NCI-H510A treated with DMSO at 0.1 percent for 48 hours (cell line): Measurements from ENCODE around the gene TRIM17.

Source experiments
- DNase-seq: peaks from one replicate; lab custom pipeline; 2025; lab: John Stamatoyannopoulos, UW

Gene TRIM17

DNA sequence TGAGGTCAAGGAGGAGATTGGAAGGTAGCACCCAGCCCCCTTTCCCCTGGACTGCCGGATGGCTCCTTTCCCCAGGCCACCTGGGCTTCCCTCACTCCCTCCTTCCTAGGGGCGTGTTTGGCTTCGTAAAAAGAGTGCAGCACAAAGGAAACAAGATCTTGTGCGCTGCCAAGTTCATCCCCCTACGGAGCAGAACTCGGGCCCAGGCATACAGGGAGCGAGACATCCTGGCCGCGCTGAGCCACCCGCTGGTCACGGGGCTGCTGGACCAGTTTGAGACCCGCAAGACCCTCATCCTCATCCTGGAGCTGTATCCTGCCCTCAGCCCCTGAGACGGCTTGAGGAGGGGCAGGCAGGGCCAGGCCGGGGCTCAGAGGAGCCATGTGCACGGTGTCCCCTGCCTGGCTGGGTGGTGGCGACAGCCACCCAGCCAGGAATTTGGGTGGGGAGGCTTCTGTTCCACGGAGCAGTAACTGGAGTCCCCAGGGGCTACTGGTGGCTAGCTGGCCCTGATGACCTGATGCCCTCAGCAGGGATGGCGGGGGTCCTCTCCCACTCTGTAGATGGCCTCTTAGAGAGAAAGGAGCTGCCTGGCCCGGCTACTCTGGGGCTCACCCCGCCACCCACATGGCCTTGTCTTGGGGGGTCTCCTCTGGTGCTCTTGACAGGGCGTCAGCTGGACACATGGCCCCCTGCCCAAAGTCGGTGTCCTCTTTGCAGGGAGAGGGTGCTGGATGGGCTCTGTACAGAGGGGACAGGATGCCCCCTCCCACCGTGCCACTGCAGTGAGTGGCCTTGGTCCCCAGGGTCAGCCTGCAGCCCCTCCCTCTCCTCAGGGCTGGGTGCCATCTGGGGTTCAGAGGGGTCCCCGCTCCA lies 49.6 kb downstream of the TRIM17 start:
- DNase-seq, result no peak

GRCh38 chr1:228366062-228366865 lies 50.4 kb downstream of the TRIM17 start:
- no peak for DNase-seq

- DNase-seq, result no peak
These were observed 51.2 kb downstream of the TRIM17 start for GRCh38 chr1:228365271-228366061.

DNA sequence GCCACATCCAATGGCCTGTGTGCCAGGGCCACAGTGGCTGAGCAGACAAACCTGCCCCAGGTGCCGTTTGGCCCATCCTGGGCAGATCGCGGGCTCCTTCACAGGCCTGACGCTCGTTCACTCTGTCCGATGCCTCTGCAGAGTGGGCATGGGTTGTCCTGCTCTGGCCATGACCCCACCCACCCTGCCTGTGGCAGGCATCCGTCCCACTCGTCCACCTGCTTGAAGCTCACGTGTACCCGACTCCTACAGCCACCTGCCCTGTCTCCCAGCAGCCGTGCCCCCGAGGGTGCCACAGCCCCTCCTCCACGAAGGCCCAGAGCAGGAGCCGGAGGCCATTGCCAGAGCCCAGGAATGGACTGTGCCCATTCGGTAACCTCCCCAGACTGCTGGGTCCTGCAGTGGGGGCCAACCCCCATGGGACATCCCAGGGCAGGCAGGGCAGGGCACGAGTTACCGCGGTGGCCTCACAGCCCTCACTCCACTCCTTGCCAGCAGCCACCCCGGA lies 51.9 kb downstream of the TRIM17 start:
- no peak for DNase-seq

GRCh38 chr1:228364068-228364705 lies 52.5 kb downstream of the TRIM17 start:
- DNase-seq, result no peak

DNA sequence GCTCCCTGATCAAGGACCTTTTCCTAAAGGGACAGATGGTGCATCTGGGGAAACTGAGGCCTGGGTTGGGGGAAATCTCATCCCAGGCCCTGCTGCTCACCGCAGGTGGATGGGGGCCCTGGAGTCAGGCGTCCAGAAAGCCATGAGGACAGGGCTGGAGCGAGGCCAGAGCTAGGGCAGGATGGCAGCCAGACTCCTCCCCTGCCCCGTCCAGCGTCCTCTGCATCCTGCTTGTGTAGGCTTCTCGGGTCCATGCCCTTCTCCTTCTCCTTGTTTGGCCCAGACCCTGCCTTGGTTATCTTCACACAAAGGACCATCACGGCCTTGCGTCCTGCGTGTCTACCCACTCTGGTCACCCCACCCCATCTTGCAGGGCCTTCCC lies 53.0 kb downstream of the TRIM17 start:
- DNase-seq, result no peak

DNA sequence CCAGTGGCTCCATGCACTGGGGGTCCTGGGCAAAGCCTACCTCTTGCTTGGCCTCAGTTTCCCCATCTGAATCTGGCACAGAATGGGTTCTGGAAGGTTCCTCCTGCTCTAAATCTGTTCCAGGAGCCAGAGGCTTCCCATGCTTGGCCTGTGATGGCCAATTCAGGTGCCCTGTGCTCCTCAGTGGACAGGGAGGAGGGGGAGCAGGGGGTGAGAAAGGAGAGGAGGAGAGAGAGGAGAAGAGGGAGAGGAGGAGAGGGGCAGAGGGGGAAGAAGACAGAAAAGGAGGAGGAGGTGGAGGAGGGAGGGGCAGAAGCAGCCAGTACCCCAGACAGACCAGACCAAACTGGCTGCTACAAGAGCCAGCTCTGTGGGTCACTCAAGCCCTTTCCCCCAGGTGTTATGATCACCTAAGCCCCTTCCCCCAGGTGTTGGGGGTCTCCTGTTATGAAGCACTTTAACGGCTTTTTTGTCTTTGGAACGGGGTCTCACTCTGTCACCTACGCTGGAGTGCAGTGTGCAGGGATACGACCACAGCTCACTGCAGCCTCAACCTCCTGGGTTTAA lies 53.7 kb downstream of the TRIM17 start:
- DNase-seq, result no peak

DNA sequence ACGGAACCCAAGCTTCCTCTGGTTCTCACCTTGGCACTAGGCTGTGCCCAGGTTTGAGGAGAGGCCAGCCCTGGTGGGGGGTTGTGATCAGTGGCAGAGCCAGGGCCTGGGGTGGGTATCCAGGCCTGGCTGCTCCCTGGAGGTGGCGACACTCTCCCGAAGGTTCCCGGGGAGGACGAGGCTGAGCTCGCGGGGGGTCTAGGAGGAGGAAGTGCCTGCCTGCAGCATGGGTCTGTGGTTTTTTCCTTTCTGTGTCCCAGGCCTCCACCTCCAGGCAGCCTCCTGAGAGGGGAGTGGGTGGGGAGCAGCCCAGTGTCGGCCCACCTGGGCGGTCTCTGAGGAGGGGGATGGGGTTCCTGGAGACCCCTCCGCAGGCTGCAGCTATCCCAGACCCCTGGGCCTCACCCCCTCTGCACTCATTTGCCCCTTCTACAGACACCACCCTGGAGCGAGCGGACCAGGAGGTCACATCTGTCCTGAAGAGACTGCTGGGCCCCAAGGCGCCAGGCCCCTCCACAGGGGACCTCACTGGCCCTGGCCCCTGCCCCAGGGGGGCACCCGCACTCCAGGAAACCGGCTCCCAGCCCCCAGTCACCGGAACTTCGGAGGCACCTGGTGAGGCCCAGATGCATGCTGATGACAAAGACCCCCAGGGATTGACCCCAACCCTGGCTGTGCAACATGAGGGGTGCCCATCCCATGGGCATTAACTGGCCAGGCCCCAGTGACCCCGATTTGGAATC lies 54.3 kb downstream of the TRIM17 start:
- no peak for DNase-seq

GRCh38 chr1:228361314-228362140 lies 55.1 kb downstream of the TRIM17 start:
- DNase-seq, result no peak

DNA sequence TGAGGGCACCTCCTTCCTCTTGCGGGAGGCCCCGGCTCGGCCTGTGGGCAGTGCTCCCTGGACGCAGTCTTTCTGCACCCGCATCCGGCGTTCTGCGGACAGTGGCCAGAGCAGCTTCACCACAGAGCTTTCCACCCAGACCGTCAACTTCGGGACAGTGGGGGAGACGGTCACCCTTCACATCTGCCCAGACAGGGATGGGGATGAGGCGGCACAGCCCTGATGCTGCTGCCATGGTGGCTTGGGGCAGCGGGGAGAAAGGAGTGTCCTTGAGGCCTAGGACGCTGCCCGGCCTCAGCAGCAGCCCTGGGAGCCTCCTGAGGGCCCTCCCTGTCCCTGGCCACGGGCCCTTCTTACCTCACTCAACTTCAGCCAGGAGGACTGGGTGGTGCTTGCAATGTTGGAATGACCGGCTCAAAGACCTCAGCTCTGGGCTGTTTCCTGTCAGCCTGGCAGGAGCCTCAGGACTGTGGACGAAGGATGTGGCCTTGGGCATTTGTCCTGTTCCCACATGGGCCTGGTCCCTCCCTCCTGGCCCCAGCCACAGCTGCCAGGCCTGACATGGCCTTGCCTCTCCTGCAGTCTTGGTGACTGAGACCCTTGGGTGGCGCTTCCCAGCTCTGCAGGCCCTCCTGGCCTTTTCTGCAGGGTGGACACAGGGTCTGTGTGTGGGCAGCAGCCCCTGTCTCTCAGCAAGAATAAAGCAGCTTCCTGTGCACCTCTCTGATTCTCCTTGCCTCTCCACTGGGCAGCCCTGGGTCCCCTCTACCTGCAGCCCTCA lies 55.9 kb downstream of the TRIM17 start:
- DNase-seq, result no peak

DNA sequence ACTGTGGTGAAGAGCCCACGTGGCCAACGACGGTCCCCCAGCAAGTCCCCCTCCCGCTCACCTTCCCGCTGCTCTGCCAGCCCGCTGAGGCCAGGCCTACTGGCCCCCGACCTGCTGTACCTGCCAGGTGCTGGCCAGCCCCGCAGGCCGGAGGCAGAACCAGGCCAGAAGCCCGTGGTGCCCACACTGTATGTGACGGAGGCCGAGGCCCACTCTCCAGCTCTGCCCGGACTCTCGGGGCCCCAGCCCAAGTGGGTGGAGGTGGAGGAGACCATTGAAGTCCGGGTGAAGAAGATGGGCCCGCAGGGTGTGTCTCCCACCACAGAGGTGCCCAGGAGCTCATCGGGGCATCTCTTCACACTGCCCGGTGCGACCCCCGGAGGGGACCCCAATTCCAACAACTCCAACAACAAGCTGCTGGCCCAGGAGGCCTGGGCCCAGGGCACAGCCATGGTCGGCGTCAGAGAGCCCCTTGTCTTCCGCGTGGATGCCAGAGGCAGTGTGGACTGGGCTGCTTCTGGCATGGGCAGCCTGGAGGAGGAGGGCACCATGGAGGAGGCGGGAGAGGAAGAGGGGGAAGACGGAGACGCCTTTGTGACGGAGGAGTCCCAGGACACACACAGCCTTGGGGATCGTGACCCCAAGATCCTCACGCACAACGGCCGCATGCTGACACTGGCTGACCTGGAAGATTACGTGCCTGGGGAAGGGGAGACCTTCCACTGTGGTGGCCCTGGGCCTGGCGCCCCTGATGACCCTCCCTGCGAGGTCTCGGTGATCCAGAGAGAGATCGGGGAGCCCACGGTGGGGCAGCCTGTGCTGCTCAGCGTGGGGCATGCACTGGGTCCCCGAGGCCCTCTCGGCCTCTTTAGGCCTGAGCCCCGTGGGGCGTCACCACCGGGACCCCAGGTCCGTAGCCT lies 56.8 kb downstream of the TRIM17 start:
- no peak for DNase-seq

- no peak for DNase-seq
These were observed 57.7 kb downstream of the TRIM17 start for GRCh38 chr1:228358764-228359612.

GRCh38 chr1:228358039-228358763 lies 58.5 kb downstream of the TRIM17 start:
- DNase-seq, result no peak
